Measurements from ENCODE around the gene ADISSP. TPM values are rescaled to one million over a fixed set of nuclear protein-coding genes. Genes with fewer than 3 reads are reported as not detected.

The ADISSP gene
- total and polyA plus RNA-seq, 2 donors (not counting 1 experiment from before 2014, with no cell fraction given) = 18.4 to 28.8 TPM

- peak overlapping the region in 2 of 5 experiments; percentile 50 to 51 for H3K4me3 ChIP-seq (ENCODE audit: control extremely low read depth in 1 of 5, extremely low read depth in 1 of 5, insufficient read depth in 1 of 5, low read depth in 2 of 5, low read length in 4 of 5)
- WGBS (ENCODE audit: insufficient coverage) = 91% methylated on average over 29 of the region's 31 CpGs
- H3K4me3 Mint-ChIP-seq = no peak overlapping the region
- POLR2A ChIA-PET = no interaction called here
- H3K9me3 Mint-ChIP-seq (ENCODE audit: insufficient read depth) = no peaks in the 10 kb centered on the region
- peak overlapping the region; percentile 54 for H3K9ac ChIP-seq (ENCODE audit: low read length)
- H3K4me1 Mint-ChIP-seq = peaks cover 7% of the 10 kb centered on the region
- H3K9me3 ChIP-seq (ENCODE audit: control extremely low read depth in 1 of 3, control insufficient read depth in 2 of 3, insufficient read depth in 1 of 3, low read length in 2 of 3) = no peaks in the 10 kb centered on the region
- TF ChIP-seq CTCF (IDR thresholded peaks at IDR 0.05) (no peak), EZH2 (IDR thresholded peaks at IDR 0.05; ENCODE audit: borderline replicate concordance, insufficient read depth, low read depth, low read length, poor library complexity, severe bottlenecking) (no peak)
- no peak overlapping the region for H3K27ac Mint-ChIP-seq
- H3K27me3 ChIP-seq (replicated peaks in 1 of 4; ENCODE audit: control extremely low read depth in 1 of 4, control insufficient read depth in 3 of 4, insufficient read depth in 4 of 4, low read length in 3 of 4) = peaks cover 0 to 5% (median 0%) of the 10 kb centered on the region in 4 experiments
- no peak overlapping the region for H3K27ac ChIP-seq (ENCODE audit: low read length in 2 of 2)
- ATAC-seq (ENCODE audit: low read depth) = no peak
- H3K27me3 Mint-ChIP-seq = peaks cover 9% of the 10 kb centered on the region
- peak overlapping the region; percentile 82 for H3K4me2 ChIP-seq (replicated peaks; ENCODE audit: low read depth, low read length, poor library complexity, severe bottlenecking)
- H3K79me2 ChIP-seq (ENCODE audit: control insufficient read depth, insufficient read depth, low read length) = peaks cover 3% of the 10 kb centered on the region
- peak overlapping the region; percentile 75 for H2AFZ ChIP-seq (ENCODE audit: insufficient read depth, low read depth, low read length, poor library complexity, severe bottlenecking)
- intact Hi-C loops (cut with micrococcal nuclease) = loop anchor here (5.0 kb wide), 1 partner anchor 321 kb away; no protein-coding TSS in a partner anchor
- peaks cover 0 to 12% of the 10 kb centered on the region in 2 donors for H3K4me1 ChIP-seq (ENCODE audit: control insufficient read depth in 2 of 2, insufficient read depth in 2 of 2, low read length in 2 of 2)
- H3K36me3 ChIP-seq (replicated peaks in 1 of 2; ENCODE audit: control extremely low read depth in 1 of 2, control insufficient read depth in 1 of 2, extremely low read depth in 1 of 2, insufficient read depth in 2 of 2, low read length in 1 of 2) = no peaks in the 10 kb centered on the region
- CTCF ChIA-PET = interaction anchor here (0.5 to 1.7 kb wide), 3 partner anchors 16 to 25 kb away, joined by 3 to 5 read pairs (median 4); partner anchors contain the start of gene ADISSP
- DNase-seq = no peak
- no peaks in the 10 kb centered on the region for H4K20me1 ChIP-seq (ENCODE audit: control insufficient read depth, insufficient read depth, low read length, poor library complexity, severe bottlenecking)
Measured at GRCh38 chr20:3751305-3751674, 16.3 kb downstream of the ADISSP start.

GRCh38 chr20:3749689-3750531, 17.6 kb downstream of the ADISSP start:
- Histone ChIP-seq H3K79me2 (ENCODE audit: control insufficient read depth, insufficient read depth, low read length) (peaks cover 3% of the 10 kb centered on the region), H3K27ac (ENCODE audit: low read length in 2 of 2) (no peak overlapping the region), H3K4me2 (replicated peaks; ENCODE audit: low read depth, low read length, poor library complexity, severe bottlenecking) (no peak overlapping the region), H2AFZ (ENCODE audit: insufficient read depth, low read depth, low read length, poor library complexity, severe bottlenecking) (no peak overlapping the region), H3K9ac (ENCODE audit: low read length) (no peak overlapping the region), H3K9me3 (ENCODE audit: control extremely low read depth in 1 of 3, control insufficient read depth in 2 of 3, insufficient read depth in 1 of 3, low read length in 2 of 3) (peaks cover 0 to 10% (median 0%) of the 10 kb centered on the region in 3 donors), H3K27me3 (replicated peaks in 1 of 4; ENCODE audit: control extremely low read depth in 1 of 4, control insufficient read depth in 3 of 4, insufficient read depth in 4 of 4, low read length in 3 of 4) (peaks cover 0 to 13% (median 2%) of the 10 kb centered on the region in 4 experiments), H3K4me3 (ENCODE audit: control extremely low read depth in 1 of 5, extremely low read depth in 1 of 5, insufficient read depth in 1 of 5, low read depth in 2 of 5, low read length in 4 of 5) (no peak overlapping the region), H3K36me3 (replicated peaks in 1 of 2; ENCODE audit: control extremely low read depth in 1 of 2, control insufficient read depth in 1 of 2, extremely low read depth in 1 of 2, insufficient read depth in 2 of 2, low read length in 1 of 2) (no peaks in the 10 kb centered on the region), H3K4me1 (ENCODE audit: control insufficient read depth in 2 of 2, insufficient read depth in 2 of 2, low read length in 2 of 2) (peaks cover 0 to 19% of the 10 kb centered on the region in 2 donors), H4K20me1 (ENCODE audit: control insufficient read depth, insufficient read depth, low read length, poor library complexity, severe bottlenecking) (no peaks in the 10 kb centered on the region)
- intact Hi-C loops (cut with micrococcal nuclease) = loop anchor here (5.0 kb wide), 1 partner anchor 322 kb away; no protein-coding TSS in a partner anchor
- Mint-ChIP-seq H3K9me3 (ENCODE audit: insufficient read depth) (no peaks in the 10 kb centered on the region), H3K4me1 (peaks cover 9% of the 10 kb centered on the region), H3K27ac (no peak overlapping the region), H3K27me3 (peaks cover 14% of the 10 kb centered on the region), H3K4me3 (no peak overlapping the region)
- DNase-seq (no peak), ATAC-seq (ENCODE audit: low read depth) (no peak)
- peak; percentile 52 for TF ChIP-seq CTCF (IDR thresholded peaks at IDR 0.05)
- no peak for TF ChIP-seq EZH2 (IDR thresholded peaks at IDR 0.05; ENCODE audit: borderline replicate concordance, insufficient read depth, low read depth, low read length, poor library complexity, severe bottlenecking)
- CTCF ChIA-PET = interaction anchor here (1.7 kb wide), 1 partner anchor 19 kb away, joined by 5 read pairs; no protein-coding TSS in a partner anchor
- POLR2A ChIA-PET = no interaction called here
- 71% methylated on average over 71 of the region's 72 CpGs for WGBS (ENCODE audit: insufficient coverage)

Measured in B cell (primary cell).